GM18499 (cell line): ENCODE results near the gene WHRN.

ENCODE experiments used
- ATAC-seq: cut with Tn5 transposase; IDR thresholded peaks from one replicate; pipeline ENCODE4 v1.9.1; 2021; ENCODE audit warnings: moderate number of reproducible peaks; ENCODE audit not compliant: insufficient read depth, unreplicated experiment

WHRN gene

DNA sequence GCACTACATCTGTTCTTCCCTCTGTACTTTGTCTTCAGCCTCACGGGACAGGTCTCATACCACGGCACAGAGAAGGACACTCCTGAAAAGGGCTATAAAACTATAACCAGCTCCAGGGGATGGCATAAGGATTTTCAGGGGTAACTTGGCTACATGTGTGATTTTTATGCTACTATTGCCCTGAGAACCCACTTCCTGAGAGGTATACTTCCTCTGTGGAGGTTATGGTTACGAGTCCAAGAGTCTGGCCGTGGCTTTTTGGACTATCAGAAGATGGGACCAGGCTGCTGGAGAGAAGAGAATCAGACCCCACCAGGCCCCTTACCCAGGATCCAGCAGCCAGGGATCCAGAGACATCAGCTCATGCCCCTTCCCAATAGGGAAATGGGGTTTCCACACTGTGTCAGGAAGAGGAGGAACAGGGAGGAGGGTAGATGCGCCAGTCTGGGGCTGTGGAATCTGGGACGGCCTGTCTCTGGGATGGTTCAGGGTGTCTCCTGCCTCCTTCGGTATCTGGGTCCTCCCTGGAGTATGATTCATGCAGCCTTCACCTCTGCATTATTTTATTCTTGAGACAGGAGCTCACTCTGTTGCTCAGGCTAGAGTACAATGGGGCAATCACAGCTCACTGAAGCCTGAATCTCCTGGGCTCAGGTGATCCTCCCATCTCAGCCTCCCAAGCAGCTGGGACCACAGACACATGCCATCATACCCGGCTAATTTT lies 29.7 kb downstream of the WHRN start:
- ATAC-seq, result no peak

DNA sequence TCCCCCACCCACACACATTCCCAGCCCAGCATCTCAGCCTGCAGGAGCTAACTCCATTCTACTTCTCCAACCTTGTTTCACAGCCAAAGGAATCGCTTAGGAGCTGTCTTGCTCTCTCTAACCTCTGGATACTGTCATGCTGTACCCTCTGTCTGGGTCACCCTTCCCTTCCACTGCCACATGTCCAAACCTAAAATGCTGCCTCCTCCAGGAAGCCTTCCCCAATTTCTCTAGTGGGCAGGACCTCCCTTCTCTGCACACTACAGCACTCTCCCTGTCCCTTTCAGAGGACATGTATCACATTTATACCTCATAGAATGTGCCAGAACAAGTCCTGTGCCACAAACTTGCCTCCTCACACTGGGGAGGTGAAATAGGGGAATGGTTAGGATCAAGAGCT lies 30.8 kb downstream of the WHRN start:
- no peak for ATAC-seq

GRCh38 chr9:114473447-114473801 lies 31.8 kb downstream of the WHRN start:
- no peak for ATAC-seq

DNA sequence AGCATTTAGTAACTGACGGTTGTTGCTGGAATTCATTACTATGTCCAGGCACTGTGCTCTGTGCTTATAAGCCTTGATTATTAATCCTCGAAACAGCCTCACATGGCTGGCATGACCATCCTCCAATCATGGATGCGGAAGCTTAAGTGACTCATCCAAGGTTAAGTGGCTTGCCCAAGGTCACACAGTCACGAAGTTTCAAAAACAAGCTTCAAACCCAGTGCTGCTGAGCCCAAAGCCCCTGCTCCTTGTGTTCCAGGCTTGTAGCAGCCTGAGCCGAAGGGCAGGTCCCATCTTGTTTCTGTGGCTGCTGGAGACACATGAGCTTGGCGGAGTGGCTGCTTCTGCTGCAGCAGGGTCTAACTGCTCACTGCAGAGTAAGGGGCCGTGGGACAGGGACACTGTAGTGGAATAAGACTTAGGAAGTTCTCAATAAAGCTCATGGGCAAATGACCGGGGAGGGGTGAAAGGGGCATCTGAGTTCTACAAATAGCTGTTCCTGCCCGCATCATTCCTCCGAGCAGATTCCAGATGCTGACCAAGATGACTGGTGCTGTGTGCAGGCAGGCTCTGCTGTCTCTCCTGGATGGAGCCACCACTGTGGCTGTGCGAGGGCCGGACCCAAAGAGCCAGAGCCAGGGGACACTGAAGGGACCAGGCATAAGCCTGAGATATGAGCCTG lies 32.4 kb downstream of the WHRN start:
- ATAC-seq, result no peak

DNA sequence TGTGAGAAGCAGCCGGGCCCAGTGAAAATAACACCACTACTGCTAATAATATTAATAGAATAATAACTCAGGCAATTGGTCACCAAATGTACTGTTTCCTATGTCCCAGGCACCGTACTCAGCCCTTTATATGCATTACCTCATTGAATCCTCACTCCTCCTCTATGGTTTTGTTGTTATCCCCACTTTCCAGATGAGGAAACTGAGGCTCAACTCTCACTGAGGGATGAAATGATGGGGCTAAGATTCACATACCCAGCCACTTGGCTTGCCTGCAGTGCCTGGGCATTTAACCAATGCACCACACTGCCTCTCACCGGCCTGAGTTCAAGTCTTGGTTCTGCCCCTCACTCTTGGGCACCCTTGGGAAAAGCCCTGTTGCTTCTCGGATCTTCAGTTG lies 34.1 kb downstream of the WHRN start:
- ATAC-seq, result no peak

- no peak for ATAC-seq
Measured at GRCh38 chr9:114470581-114470980, 34.7 kb downstream of the WHRN start.

DNA sequence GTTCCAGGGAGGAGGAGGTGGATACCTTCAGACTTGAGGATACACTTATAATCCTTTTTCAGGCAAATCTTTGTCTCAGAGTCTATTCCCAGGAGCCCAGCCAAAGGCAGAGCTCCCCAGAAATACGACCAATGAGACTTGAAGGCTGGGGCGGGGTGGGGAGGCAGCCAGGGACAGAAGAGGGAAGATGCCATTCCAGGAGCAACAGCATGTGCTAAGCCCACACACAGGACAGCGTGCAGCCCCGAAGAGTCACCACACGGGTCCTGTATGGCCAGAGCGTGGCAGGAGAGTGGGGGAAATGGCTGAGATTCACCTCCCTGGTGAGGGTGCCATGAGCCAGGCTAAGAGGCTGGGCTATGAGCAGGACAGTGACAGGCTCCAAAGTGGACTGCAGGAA lies 35.2 kb downstream of the WHRN start:
- ATAC-seq, result no peak

DNA sequence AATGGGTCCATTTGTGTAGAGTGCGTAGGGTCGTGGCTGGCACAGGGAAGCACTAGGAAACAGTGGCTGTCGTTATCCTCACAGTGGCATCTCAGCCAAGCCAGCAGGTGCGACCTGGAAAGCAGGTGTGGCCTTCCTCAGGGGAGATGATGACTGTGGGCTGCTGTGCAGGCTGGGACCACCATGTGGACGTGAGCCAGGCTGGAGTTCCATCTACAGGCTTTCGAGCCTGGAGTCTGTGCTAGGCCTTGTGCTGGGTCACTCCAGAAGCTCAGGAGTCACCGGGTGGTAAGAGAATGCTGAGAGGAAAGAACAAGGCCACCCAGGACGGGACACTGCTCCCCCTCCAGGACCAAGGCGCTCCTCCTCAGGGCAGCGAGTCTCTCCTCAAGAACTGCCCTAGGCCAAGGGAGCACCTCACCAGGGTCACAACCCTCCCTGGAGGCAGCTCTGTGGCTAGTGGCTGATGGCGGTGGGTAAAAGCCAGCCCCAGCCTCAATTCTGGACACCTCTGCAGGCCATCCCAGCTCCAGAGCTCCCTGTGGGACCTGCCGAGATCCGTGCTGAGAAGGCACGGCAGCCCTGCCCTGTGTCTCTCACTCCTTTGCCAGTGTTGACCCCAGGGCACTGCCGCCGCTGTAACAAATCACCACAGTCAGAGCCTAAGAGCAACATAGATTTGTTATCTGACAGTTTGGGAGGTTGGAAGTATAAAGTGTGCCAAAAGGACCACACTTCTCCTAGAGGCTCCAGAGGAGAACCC lies 36.0 kb downstream of the WHRN start:
- no peak for ATAC-seq

GRCh38 chr9:114467910-114468309 lies 37.4 kb downstream of the WHRN start:
- ATAC-seq, result no peak

GRCh38 chr9:114467226-114467750 lies 38.0 kb downstream of the WHRN start:
- no peak for ATAC-seq

DNA sequence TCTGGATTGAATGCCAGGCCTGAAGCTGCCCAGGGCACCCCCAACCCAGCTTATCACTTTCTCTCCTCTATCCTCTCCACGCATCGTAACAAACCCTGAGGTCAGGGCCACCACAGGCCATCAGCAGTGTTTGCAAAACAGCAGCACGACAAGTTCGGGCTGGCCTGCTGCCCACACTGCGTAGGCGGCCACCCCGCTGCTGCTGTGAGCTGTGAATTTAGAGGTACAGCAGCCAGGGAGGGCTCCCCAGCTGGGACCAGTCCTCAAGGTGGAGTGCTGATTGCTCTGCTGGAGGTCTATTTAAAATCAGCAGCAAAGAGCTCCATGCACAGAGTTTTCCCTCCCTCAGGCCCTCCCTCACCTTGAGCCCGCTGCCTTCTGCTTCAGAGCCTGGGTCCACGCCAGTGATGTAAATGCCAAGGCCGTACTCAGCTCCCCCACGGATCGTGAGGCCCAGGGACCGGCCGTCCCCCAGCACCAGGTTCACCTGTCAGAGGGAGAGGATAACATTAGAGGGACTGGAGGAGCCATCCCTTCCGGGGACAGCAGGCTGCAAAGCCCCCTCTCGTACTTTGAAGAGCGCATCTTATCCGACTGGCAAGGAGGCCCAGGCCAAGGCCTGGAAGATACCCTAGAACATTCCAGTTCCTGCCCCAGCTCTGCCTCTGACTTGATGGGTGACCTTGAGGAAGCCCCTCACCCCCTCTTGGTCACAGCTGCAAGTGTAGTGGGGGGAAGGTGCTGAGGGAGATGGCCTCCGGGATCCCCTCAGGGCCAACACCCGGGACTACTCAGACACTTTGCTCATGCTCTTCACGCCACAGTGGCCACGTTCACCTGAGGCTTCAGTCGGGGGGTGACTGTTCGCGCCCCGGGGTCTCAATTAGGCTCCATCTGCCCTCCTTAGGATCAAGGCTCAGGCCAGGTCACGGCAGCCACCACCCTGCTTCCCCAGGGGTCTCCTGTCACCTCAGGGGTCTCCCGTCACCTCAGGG lies 39.1 kb downstream of the WHRN start:
- no peak for ATAC-seq

GRCh38 chr9:114465417-114465816 lies 39.9 kb downstream of the WHRN start:
- ATAC-seq, result no peak

GRCh38 chr9:114464281-114465051 lies 40.8 kb downstream of the WHRN start:
- ATAC-seq, result no peak

DNA sequence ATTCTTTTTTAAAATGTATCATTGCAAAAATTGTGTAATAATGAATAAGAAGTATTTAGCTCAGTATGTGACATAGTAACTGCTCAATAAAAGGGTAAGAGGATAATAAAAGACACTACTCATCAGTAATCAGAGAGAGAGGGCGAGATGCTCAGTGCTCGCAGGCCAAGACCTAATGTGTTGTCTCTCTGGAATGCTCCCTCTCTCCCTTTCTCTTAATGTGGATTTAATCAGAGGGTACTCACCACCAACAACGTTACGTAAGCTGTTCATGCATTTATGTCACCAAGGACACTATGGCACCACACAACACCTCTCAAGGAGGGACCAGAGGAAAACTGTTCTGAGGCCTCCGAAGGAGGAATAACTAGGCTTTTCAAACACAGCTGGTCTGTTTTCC lies 42.5 kb downstream of the WHRN start:
- no peak for ATAC-seq

DNA sequence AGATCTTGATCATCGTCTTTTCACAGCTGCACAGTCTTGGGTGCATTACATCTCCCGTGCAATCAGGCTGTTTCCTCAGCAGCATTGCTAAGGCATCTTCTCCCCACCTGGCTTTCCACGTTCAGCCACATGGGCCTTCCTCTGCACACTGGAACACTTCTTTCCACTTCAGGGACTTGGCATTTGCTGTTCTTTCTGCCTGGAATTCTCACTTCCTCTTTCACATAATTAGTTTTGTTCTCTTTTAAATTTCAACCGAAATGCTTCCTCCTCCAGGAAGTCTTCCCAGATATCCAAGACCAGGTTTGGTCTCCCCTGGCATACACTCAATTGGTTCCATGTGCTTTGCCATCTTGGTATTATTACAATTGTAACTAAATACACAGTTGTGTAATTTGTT lies 43.8 kb downstream of the WHRN start:
- no peak for ATAC-seq

GRCh38 chr9:114460513-114461199 lies 44.6 kb downstream of the WHRN start:
- no peak for ATAC-seq

GRCh38 chr9:114459464-114459863 lies 45.8 kb downstream of the WHRN start:
- ATAC-seq, result no peak

- ATAC-seq, result no peak
Measured at GRCh38 chr9:114456929-114457328, 48.3 kb downstream of the WHRN start.

- no peak for ATAC-seq
Measured at GRCh38 chr9:114454652-114455051, 50.6 kb downstream of the WHRN start.
